MCF 10A (cell line): ENCODE measurements around the gene BOK. TPM values are rescaled to one million over a fixed set of nuclear protein-coding genes. Genes with fewer than 3 reads are reported as not detected.

ENCODE experiments used
- BruUV-seq: library from RNA; stranded (reverse); fragments of 400-500 nt; replicated peaks from 2 replicates; lab custom pipeline; 2021; lab: Mats Ljungman, UMichigan
- CTCF ChIA-PET: fragments of 300-600 bp; sonication (Branson Sonifier 250); formaldehyde crosslinking; extraction: SDS; loops from one replicate; lab custom pipeline; 2021; ENCODE audit warnings: antibody characterized with exemption, inconsistent platforms; lab: Yijun Ruan, JAX
- POLR2A ChIA-PET: fragments of 300-600, 350-650 bp; sonication (Branson Sonifier 250); formaldehyde crosslinking; extraction: SDS; loops from one replicate; lab custom pipeline; 2020; ENCODE audit warnings: antibody characterized with exemption, inconsistent platforms; lab: Yijun Ruan, JAX
- DNase-seq: peaks from one replicate; pipeline ENCODE4 v3.0.0-alpha.2; 2018; ENCODE audit not compliant: unreplicated experiment
- H3K27ac Mint-ChIP-seq: one replicate; pipeline ENCODE4 v1.8.0; 2022; ENCODE audit warnings: mild to moderate bottlenecking, low read depth, mixed read lengths; ENCODE audit not compliant: unreplicated experiment
- H3K27me3 Mint-ChIP-seq: one replicate; pipeline ENCODE4 v1.8.0; 2022; ENCODE audit warnings: mixed read lengths; ENCODE audit not compliant: insufficient read depth, unreplicated experiment
- H3K36me3 Mint-ChIP-seq: one replicate; pipeline ENCODE4 v1.8.0; 2022; ENCODE audit warnings: mild to moderate bottlenecking, moderate library complexity, mixed read lengths; ENCODE audit not compliant: insufficient read depth, unreplicated experiment
- H3K4me1 Mint-ChIP-seq: one replicate; pipeline ENCODE4 v1.8.0; 2022; ENCODE audit warnings: mixed read lengths; ENCODE audit not compliant: insufficient read depth, unreplicated experiment
- H3K4me3 Mint-ChIP-seq: one replicate; pipeline ENCODE4 v1.8.0; 2022; ENCODE audit warnings: mild to moderate bottlenecking, moderate library complexity, mixed read lengths; ENCODE audit not compliant: unreplicated experiment
- H3K9me3 Mint-ChIP-seq: one replicate; pipeline ENCODE4 v1.8.0; 2022; ENCODE audit warnings: mixed read lengths; ENCODE audit not compliant: unreplicated experiment
- CTCF ChIP-seq: fragments of 200-600 bp; IDR thresholded peaks from one replicate; pipeline ENCODE4 v1.8.0; 2022; ENCODE audit warnings: antibody characterized with exemption, mild to moderate bottlenecking; ENCODE audit not compliant: unreplicated experiment
- intact Hi-C: fragments of 100-400 bp; cut with micrococcal nuclease; formaldehyde crosslinking; loops from 2 replicates; pipeline ENCODE4 v1.14.1; 2022
- total RNA-seq: library from RNA; stranded (reverse); gene quantifications from 2 replicates; pipeline ENCODE4 v1.2.3, GENCODE V29; 2022

The BOK gene
- total RNA-seq, 1 experiment from 2014 or later = 18.6 TPM

GRCh38 chr2:241561832-241562231, 3.3 kb downstream of the BOK start:
- Mint-ChIP-seq H3K4me3 (no peak overlapping the region), H3K9me3 (no peaks in the 10 kb centered on the region), H3K27me3 (no peaks in the 10 kb centered on the region), H3K36me3 (no peaks in the 10 kb centered on the region), H3K4me1 (peaks cover 11% of the 10 kb centered on the region), H3K27ac (no peak overlapping the region)
- peak; percentile 41 for DNase-seq
- intact Hi-C loops = loop anchor here (5.0 kb wide), 1 partner anchor 225 kb away; no protein-coding TSS in a partner anchor
- ChIA-PET POLR2A (interaction anchor here (0.5 kb wide), 1 partner anchor 13 kb away, joined by 3 read pairs; no protein-coding TSS in a partner anchor), CTCF (no interaction called here)
- no TSS peak for BruUV-seq
- TF ChIP-seq CTCF = no peak

GRCh38 chr2:241562269-241562891, 3.8 kb downstream of the BOK start:
- DNase-seq = no peak
- ChIA-PET POLR2A (interaction anchor here (0.5 to 0.7 kb wide), 2 partner anchors 12 to 173 kb away, joined by 3 read pairs; no protein-coding TSS in a partner anchor), CTCF (no interaction called here)
- peaks cover 11% of the 10 kb centered on the region for H3K4me1 Mint-ChIP-seq
- H3K9me3 Mint-ChIP-seq = no peaks in the 10 kb centered on the region
- BruUV-seq = no TSS peak
- H3K4me3 Mint-ChIP-seq = no peak overlapping the region
- no peak overlapping the region for H3K27ac Mint-ChIP-seq
- intact Hi-C loops = loop anchor here (5.0 kb wide), 1 partner anchor 225 kb away; no protein-coding TSS in a partner anchor
- no peaks in the 10 kb centered on the region for H3K27me3 Mint-ChIP-seq
- TF ChIP-seq CTCF = no peak
- no peaks in the 10 kb centered on the region for H3K36me3 Mint-ChIP-seq

- no peaks in the 10 kb centered on the region for H3K36me3 Mint-ChIP-seq
- CTCF ChIA-PET = interaction anchor here (0.6 kb wide), 1 partner anchor 89 kb away, joined by 4 read pairs; no protein-coding TSS in a partner anchor
Observed at GRCh38 chr2:241563031-241563507, 4.5 kb downstream of the BOK start.

More at GRCh38 chr2:241563031-241563507, 4.5 kb downstream of the BOK start:
- Mint-ChIP-seq H3K9me3 (no peaks in the 10 kb centered on the region), H3K27ac (no peak overlapping the region), H3K27me3 (no peaks in the 10 kb centered on the region), H3K4me3 (no peak overlapping the region), H3K4me1 (peaks cover 11% of the 10 kb centered on the region)
- TF ChIP-seq CTCF = no peak
- intact Hi-C loops = loop anchor here (5.0 kb wide), 1 partner anchor 224 kb away; no protein-coding TSS in a partner anchor
- BruUV-seq = no TSS peak
- DNase-seq = no peak
- POLR2A ChIA-PET = interaction anchor here (0.7 kb wide), 1 partner anchor 172 kb away, joined by 3 read pairs; no protein-coding TSS in a partner anchor
